DND-41 (cell line): Measurements from ENCODE around the gene GLB1L.

Source experiments
- CTCF ChIP-seq: IDR thresholded peaks from 2 replicates; pipeline ENCODE4 v1.5.1; 2012; ENCODE audit warnings: borderline replicate concordance, low read length, moderate library complexity, mild to moderate bottlenecking; ENCODE audit not compliant: poor library complexity, severe bottlenecking; ENCODE audit errors: extremely low read depth
- EZH2 ChIP-seq: IDR thresholded peaks from 3 replicates; pipeline ENCODE4 v1.6.1; 2012; ENCODE audit warnings: borderline replicate concordance, low read depth, mild to moderate bottlenecking, moderate library complexity, low read length, inconsistent platforms; ENCODE audit not compliant: severe bottlenecking

GRCh38 chr2:219214786-219215185 lies 30.5 kb downstream of the GLB1L start:
- TF ChIP-seq CTCF, result no peak
- no peak for TF ChIP-seq EZH2
